NT2/D1 (cell line): Measurements from ENCODE around the gene PRKCB.

Experiments
- SUZ12 ChIP-seq: IDR thresholded peaks from 2 replicates; pipeline ENCODE4 v1.6.1; 2011; ENCODE audit not compliant: insufficient read length, insufficient read depth; ENCODE audit errors: extremely low read depth
- YY1 ChIP-seq: IDR thresholded peaks from 2 replicates; pipeline ENCODE4 v1.6.1; 2011; ENCODE audit not compliant: insufficient read length, insufficient read depth
- ZNF274 ChIP-seq: IDR thresholded peaks from 2 replicates; pipeline ENCODE4 v1.6.1; 2011; ENCODE audit warnings: mild to moderate bottlenecking, low read depth, low read length

DNA sequence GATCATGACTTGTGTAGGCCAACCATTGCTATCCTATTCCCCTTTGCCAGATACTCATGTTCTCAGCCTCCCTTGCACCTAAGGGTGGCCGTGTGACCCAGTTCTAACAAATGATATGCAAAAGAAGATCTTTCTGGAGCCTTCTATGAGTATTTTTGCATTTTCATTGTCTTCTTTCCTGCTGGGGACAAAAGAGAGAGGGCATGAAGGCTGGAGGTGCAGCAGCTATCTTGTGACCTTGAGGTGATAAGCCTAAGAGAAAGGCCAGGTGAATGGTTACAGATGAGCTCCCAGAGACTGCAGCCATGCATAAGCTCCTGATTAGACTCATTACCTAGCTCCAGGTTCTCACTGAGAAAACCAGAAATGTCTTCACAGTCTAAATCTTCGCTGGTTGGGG, 38.8 kb upstream of the PRKCB start:
- TF ChIP-seq ZNF274 (no peak), YY1 (no peak), SUZ12 (no peak)
